ENCODE results near the gene STIL. TPM values are rescaled to one million over a fixed set of nuclear protein-coding genes. Genes with fewer than 3 reads are reported as not detected.

The STIL gene
- total and polyA plus RNA-seq, 2 of the 13 experiments (the other 11 are each of a cell fraction or from before 2014, with no cell fraction given) = 13.7 to 18.6 TPM

DNA sequence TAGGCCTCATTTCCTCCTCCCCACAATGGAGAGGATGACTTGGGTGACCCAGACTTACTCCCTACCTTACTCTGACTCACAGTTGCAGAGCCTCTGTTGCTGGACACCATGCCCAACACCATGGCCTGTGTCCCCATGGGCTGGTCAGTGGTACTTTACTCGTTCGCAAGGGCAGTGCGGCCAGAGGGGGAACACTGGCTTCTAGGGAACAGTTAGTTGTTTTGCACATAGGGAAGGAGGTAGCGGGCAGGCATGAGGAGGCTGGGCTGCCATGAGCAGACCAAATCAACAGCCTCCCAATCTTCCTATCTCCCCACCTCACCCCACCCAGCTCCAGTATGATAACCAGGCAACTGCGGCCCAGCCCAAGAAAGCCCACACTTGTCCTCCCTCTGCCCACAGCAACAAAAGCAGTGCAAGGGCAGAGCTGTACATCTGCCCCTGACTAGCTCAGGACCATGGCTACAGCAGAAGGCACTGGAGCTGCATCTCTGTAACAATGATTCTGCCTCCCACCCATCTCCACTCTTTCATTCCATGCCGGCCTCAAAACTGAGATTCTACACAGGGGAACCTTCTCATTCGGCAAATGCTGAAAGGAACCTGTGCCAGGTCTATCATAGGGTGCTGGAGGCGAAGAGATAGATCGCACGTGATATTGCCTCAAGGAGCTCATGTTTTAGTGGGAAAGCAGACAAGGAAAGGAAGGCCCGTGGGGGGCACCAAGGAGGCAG lies 100.5 kb downstream of the STIL start (continued):
- TF ChIP-seq ETV5 (CRISPR knock-in tag; IDR thresholded peaks at IDR 0.05; ENCODE audit: borderline replicate concordance) (no peak), HNF4G (IDR thresholded peaks at IDR 0.05; ENCODE audit: borderline replicate concordance, low read depth, low read length) (no peak), HNF4G (CRISPR knock-in tag; IDR thresholded peaks at IDR 0.05; ENCODE audit: borderline replicate concordance, low read depth) (no peak), ZFP62 (CRISPR knock-in tag; IDR thresholded peaks at IDR 0.05) (no peak), ERF (CRISPR knock-in tag; IDR thresholded peaks at IDR 0.05) (no peak)
- TF ChIP-seq, protein P1, sequence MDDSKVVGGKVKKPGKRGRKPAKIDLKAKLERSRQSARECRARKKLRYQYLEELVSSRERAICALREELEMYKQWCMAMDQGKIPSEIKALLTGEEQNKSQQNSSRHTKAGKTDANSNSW (CRISPR knock-in tag; IDR thresholded peaks at IDR 0.05; ENCODE audit: borderline replicate concordance) = no peak

DNA sequence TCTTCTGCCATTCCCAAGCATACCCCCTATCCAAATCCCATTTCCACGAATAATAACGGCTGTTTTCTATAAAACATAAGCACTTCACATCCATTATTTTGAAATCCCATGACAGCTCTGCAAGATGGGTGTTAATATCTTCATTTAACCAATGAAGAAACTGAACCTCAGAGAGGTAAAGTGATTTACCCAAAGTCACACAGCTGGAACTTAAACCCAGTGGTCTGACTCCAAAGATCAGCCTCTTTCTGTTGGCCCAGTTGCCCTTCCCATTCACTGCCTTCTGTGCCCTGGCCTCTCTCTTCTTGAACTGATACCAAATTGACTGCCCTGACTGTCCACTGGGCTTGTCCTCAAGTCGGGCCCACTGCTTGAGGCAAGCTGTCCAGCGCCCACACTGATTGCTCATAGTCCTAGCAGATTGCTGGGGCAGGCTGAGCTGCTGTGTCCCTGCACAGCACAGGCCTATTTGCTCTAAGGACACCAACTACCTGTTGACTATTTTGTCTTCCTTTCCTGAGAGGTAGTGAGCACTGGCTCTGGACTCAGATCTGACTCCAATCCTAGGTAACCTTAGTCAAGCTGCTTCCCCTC lies 101.2 kb downstream of the STIL start:
- Histone ChIP-seq H3K4me2 (ENCODE audit: low read depth, low read length) (no peak overlapping the region), H3K4me3 (replicated peaks in 1 of 3; ENCODE audit: insufficient read depth in 1 of 3, low read depth in 2 of 3, low read length in 3 of 3) (no peak overlapping the region), H4K20me1 (ENCODE audit: insufficient read depth, low read length) (no peaks in the 10 kb centered on the region), H3K36me3 (replicated peaks in 1 of 2; ENCODE audit: control insufficient read depth in 1 of 2, insufficient read depth in 2 of 2, low read length in 2 of 2) (no peaks in the 10 kb centered on the region), H3K9me3 (ENCODE audit: low read length) (no peaks in the 10 kb centered on the region), H2AFZ (ENCODE audit: low read length) (no peak overlapping the region), H3K27ac (ENCODE audit: extremely low read length, insufficient read depth, low read length) (no peak overlapping the region), H3K27me3 (ENCODE audit: control insufficient read depth in 1 of 2, insufficient read depth in 2 of 2, low read length in 2 of 2) (peaks cover 5 to 41% of the 10 kb centered on the region in 2 experiments; a peak in 3 of 5 replicates), H3K9ac (ENCODE audit: insufficient read depth, low read depth, low read length) (no peak overlapping the region), H3K4me1 (ENCODE audit: insufficient read depth, low read length) (peaks cover 54% of the 10 kb centered on the region), H3K79me2 (ENCODE audit: insufficient read depth, low read length) (no peaks in the 10 kb centered on the region)
- ATAC-seq (no peak), FAIRE-seq (no peak), DNase-seq (ENCODE audit: low spot score) (no peak)
- 10% methylated on average over 4 of the region's 4 CpGs for WGBS (ENCODE audit: low lambda C conversion rate)
- ChIA-PET POLR2A (no interaction called here), CTCF (ENCODE audit: low intra/inter-chr PET ratio, low total read pairs) (no interaction called here)
- intact Hi-C loops (cut with micrococcal nuclease; ENCODE audit: unreplicated experiment) (no loop called here), in situ Hi-C loops (cut with HindIII; ENCODE audit: extremely low pct_ligation_motif_present, low pct_unique_long_range_greater_than_20kb) (no loop called here)
- BruUV-seq (replicated peaks) = no TSS peak
- TF ChIP-seq ZNF644 (CRISPR knock-in tag; IDR thresholded peaks at IDR 0.05; ENCODE audit: low read depth) (no peak), TARDBP (CRISPR knock-in tag; IDR thresholded peaks at IDR 0.05) (no peak), IRX3 (CRISPR knock-in tag; IDR thresholded peaks at IDR 0.05; ENCODE audit: borderline replicate concordance, low read depth) (no peak), ZNF850 (CRISPR knock-in tag; conservative IDR thresholded peaks at IDR 0.05) (no peak), ZSCAN30 (CRISPR knock-in tag; IDR thresholded peaks at IDR 0.05) (no peak), REL (CRISPR knock-in tag; conservative IDR thresholded peaks at IDR 0.05) (no peak), HNRNPH1 (optimal IDR thresholded peaks at IDR 0.05; ENCODE audit: low read depth, low read length) (no peak), POLR2A (IDR thresholded peaks at IDR 0.05; ENCODE audit: insufficient read depth in 1 of 2, low read depth in 2 of 2, low read length in 2 of 2) (no peak), MAZ (IDR thresholded peaks at IDR 0.05; ENCODE audit: borderline replicate concordance, low read depth, low read length) (no peak), MAZ (CRISPR knock-in tag; IDR thresholded peaks at IDR 0.05; ENCODE audit: low read depth) (no peak), ZNF484 (CRISPR knock-in tag; IDR thresholded peaks at IDR 0.05; ENCODE audit: borderline replicate concordance, low read depth) (no peak), SNAI1 (CRISPR knock-in tag; IDR thresholded peaks at IDR 0.05; ENCODE audit: borderline replicate concordance) (no peak), ZNF607 (CRISPR knock-in tag; IDR thresholded peaks at IDR 0.05; ENCODE audit: borderline replicate concordance) (no peak), ZNF235 (CRISPR knock-in tag; IDR thresholded peaks at IDR 0.05; ENCODE audit: borderline replicate concordance) (no peak), TCF7L2 (IDR thresholded peaks at IDR 0.05; ENCODE audit: low read depth, low read length) (no peak)
- TF ChIP-seq, protein P2, sequence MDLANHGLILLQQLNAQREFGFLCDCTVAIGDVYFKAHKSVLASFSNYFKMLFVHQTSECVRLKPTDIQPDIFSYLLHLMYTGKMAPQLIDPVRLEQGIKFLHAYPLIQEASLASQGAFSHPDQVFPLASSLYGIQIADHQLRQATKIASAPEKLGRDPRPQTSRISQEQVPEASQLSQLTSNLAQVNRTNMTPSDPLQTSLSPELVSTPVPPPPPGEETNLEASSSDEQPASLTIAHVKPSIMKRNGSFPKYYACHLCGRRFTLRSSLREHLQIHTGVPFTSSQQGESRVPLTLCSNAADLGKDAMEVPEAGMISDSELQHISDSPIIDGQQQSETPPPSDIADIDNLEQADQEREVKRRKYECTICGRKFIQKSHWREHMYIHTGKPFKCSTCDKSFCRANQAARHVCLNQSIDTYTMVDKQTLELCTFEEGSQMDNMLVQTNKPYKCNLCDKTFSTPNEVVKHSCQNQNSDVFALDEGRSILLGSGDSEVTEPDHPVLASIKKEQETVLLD (CRISPR knock-in tag; IDR thresholded peaks at IDR 0.05; ENCODE audit: low read depth) = no peak
- TF ChIP-seq, protein P3, sequence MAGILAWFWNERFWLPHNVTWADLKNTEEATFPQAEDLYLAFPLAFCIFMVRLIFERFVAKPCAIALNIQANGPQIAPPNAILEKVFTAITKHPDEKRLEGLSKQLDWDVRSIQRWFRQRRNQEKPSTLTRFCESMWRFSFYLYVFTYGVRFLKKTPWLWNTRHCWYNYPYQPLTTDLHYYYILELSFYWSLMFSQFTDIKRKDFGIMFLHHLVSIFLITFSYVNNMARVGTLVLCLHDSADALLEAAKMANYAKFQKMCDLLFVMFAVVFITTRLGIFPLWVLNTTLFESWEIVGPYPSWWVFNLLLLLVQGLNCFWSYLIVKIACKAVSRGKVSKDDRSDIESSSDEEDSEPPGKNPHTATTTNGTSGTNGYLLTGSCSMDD (CRISPR knock-in tag; IDR thresholded peaks at IDR 0.05) = no peak

Measured in HepG2 (cell line).